GM19468 (cell line): Measurements from ENCODE around the gene TGFA.
"Not testable (repeated sequence)": the region's sequence is repeated elsewhere in the genome, so short reads cannot be mapped to it uniquely, and the experiment has no call there.

Experiments used
- ATAC-seq: cut with Tn5 transposase; IDR thresholded peaks from one replicate; pipeline ENCODE4 v1.9.1; 2021; ENCODE audit warnings: mild to moderate bottlenecking, moderate library complexity, moderate number of reproducible peaks; ENCODE audit not compliant: unreplicated experiment; ENCODE audit errors: extremely low read depth

TGFA gene

GRCh38 chr2:70468878-70469277 lies 84.7 kb downstream of the TGFA start:
- ATAC-seq = no peak

GRCh38 chr2:70467831-70468779 lies 85.5 kb downstream of the TGFA start:
- ATAC-seq = no peak

DNA sequence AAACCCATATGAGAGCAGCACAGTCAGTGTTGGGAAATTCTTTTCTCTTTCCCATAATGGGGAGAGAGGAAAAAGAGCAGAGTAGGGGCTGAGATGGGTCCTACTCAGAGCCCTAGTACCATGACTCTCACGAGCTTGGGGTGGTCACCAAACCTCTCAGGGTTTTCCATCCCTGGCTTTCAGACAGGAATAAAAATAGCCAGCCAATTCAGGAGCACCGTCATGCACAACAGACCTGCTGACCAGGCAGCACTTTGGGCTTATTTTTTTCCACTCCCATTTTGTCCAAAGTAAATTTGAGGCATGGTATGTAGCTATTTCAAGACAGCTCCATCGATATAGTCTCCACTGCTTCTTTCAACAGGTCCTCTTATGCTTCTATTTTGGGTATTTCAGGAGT lies 86.4 kb downstream of the TGFA start:
- ATAC-seq = no peak

DNA sequence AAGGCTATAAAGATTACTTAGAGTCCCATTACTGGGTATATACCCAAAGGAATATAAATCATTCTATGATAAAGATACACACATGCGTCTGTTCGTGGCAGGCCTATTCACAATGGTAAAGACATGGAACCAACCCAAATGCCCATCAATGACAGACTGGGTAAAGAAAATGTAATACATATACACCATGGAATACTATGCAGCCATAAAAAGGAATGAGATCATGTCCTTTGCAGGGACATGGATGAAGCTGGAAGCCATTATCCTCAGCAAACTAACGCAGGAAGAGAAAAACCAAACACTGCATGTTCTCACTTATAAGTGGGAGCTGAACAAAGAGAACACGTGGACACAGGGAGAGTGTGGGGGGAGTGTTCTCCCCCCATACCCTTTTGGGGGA lies 87.0 kb downstream of the TGFA start:
- not testable (repeated sequence) for ATAC-seq

DNA sequence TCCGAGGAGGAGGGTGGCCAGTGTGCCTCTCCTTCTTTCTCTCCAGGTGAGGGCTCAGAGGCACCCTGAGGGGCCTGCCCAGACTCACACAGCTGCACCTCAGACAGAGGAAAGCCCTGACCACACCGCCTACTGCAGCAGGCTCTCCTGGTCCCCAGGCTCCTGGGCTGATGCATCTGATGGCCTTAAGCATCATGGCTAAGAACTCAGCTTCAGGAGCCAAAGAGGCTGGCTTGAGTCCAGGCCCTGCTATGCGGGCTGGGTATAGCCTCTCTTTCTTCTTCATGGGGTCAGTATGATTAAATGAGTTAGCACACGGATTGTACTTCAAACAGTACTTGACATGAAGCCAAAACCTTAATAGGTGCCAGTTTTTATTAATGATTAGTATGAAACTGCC lies 89.6 kb downstream of the TGFA start:
- ATAC-seq = no peak

- no peak for ATAC-seq
These were observed 90.0 kb downstream of the TGFA start for GRCh38 chr2:70463581-70463980.

- ATAC-seq = no peak
These were observed 91.4 kb downstream of the TGFA start for GRCh38 chr2:70461981-70462876.

GRCh38 chr2:70461414-70461813 lies 92.2 kb downstream of the TGFA start:
- no peak for ATAC-seq

DNA sequence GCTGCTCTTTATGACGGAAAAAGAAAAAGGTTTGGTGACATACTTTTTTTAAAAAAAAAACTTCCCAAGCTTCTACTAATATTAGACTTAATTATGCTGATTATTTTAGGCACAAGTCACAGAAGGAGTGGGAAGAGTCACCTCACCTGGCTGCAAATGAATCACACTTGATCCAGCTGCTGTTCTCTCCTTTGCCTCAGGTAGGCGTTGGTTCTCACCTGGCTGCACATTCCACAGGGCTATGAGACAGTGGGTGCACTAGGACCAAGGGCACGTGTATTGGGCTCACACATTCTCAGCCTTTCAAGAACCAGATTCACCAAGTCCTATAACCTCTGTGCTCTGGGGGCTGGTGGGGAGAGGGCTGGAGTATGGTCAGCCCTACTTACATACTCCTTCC lies 93.3 kb downstream of the TGFA start:
- ATAC-seq = no peak

DNA sequence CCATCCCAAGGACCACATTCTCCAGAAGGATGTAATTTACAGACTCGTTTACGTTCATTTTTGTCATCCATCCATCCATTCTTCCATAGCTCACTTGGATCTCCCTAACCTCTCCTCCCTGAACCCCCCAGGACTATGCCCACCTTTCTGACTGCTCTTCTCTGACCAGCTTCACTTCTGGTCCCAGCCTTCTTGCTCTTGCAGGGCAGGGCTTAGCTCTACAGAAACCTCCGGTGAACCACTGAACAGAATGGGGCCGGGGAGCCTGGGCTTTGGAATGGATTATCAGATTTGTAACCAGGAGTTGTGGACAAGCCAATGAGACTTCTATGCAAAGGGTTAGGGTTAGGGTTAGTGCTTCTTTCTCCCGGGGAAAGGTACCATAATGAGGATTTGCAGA lies 95.0 kb downstream of the TGFA start:
- ATAC-seq = no peak

GRCh38 chr2:70456585-70457495 lies 96.8 kb downstream of the TGFA start:
- no peak for ATAC-seq

- no peak for ATAC-seq
These were observed 98.6 kb downstream of the TGFA start for GRCh38 chr2:70454936-70455544.

- no peak for ATAC-seq
These were observed 102.9 kb downstream of the TGFA start for GRCh38 chr2:70450641-70451250.

GRCh38 chr2:70448041-70448440 lies 105.6 kb downstream of the TGFA start:
- ATAC-seq = no peak

DNA sequence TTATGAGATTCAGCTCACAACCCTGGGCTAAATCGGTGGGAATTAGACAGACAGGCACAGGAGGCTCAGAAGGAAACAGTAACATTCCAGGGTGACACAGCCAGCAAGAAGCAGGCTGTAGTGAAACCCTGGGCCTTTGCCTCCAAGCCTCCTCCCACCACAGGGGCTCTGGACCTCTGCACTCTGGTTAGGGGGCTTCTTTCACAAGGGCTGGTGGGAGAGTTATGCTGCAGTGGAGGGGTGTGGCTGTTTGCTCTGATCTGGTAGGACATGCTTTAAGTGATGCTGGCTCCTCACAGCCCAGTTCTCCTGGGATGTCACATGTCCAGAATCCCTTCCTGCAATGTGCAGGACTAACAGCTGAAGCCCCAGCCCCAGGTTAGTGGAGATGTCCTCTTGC lies 109.9 kb downstream of the TGFA start:
- ATAC-seq = no peak

- no peak for ATAC-seq
These were observed 110.6 kb downstream of the TGFA start for GRCh38 chr2:70443078-70443465.

DNA sequence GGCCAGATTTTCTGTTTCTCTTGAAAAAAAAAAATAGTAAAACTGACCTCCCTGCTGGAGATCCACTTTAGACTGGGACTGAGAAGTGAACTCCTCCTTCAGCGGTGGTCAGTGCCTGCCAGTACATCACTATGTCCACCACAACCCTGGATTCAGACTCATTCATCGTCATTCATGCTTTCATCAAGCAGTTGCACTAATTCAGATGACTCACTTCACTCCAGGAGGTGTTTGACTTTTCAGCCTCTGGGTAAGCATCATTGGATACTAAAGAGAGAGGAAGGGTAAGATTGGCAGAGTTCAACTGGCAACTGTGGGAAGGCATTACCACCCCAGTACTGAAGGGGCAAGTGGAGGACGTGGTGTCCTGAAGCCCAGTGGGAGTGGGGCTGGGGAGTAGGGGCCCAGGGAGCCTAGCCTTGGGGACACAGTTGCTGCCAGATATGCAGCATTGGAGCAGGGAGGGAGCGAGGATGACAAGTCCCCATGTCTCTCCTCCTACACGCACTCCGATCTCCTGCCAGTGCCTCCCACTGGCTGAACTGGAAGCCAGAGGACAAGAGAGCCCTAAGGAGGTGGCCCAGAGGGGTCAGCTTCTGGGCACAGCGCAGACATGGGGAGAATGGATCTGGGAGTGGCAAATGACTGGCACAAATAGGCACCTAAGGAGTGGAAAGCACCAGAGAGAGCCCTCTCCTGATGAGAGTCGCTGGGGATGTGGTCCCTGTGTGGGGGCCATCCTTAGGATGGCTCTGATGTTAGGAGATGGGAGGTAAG lies 111.1 kb downstream of the TGFA start:
- ATAC-seq = no peak

GRCh38 chr2:70440621-70441020 lies 113.0 kb downstream of the TGFA start:
- no peak for ATAC-seq

GRCh38 chr2:70435138-70435537 lies 118.5 kb downstream of the TGFA start:
- no peak for ATAC-seq
